Measurements from ENCODE around the gene LIPE.

LIPE gene

GRCh38 chr19:42378225-42379215 lies 48.7 kb downstream of the LIPE start:
- no peak for DNase-seq (ENCODE audit: low read depth)

GRCh38 chr19:42376177-42376555 lies 51.0 kb downstream of the LIPE start:
- DNase-seq (ENCODE audit: low read depth) = no peak

GRCh38 chr19:42375415-42376176 lies 51.6 kb downstream of the LIPE start:
- no peak for DNase-seq (ENCODE audit: low read depth)

GRCh38 chr19:42374826-42375376 lies 52.3 kb downstream of the LIPE start:
- DNase-seq (ENCODE audit: low read depth) = no peak

GRCh38 chr19:42370626-42371175 lies 56.5 kb downstream of the LIPE start:
- no peak for DNase-seq (ENCODE audit: low read depth)

- DNase-seq (ENCODE audit: low read depth) = no peak
Observed at GRCh38 chr19:42370068-42370520, 57.1 kb downstream of the LIPE start.

GRCh38 chr19:42369433-42370067 lies 57.6 kb downstream of the LIPE start:
- no peak for DNase-seq (ENCODE audit: low read depth)

- no peak for DNase-seq (ENCODE audit: low read depth)
Observed at GRCh38 chr19:42368765-42369164, 58.4 kb downstream of the LIPE start.

GRCh38 chr19:42368360-42368759 lies 58.8 kb downstream of the LIPE start:
- DNase-seq (ENCODE audit: low read depth) = no peak

- no peak for DNase-seq (ENCODE audit: low read depth)
Observed at GRCh38 chr19:42367929-42368328, 59.3 kb downstream of the LIPE start.

GRCh38 chr19:42366673-42367072 lies 60.5 kb downstream of the LIPE start:
- no peak for DNase-seq (ENCODE audit: low read depth)

- no peak for DNase-seq (ENCODE audit: low read depth)
Observed at GRCh38 chr19:42363614-42364346, 63.4 kb downstream of the LIPE start.

- no peak for DNase-seq (ENCODE audit: low read depth)
Observed at GRCh38 chr19:42362891-42363440, 64.2 kb downstream of the LIPE start.

- no peak for DNase-seq (ENCODE audit: low read depth)
Observed at GRCh38 chr19:42362342-42362741, 64.8 kb downstream of the LIPE start.

GRCh38 chr19:42361545-42361910 lies 65.7 kb downstream of the LIPE start:
- DNase-seq (ENCODE audit: low read depth) = no peak

- DNase-seq (ENCODE audit: low read depth) = no peak
Observed at GRCh38 chr19:42360787-42361544, 66.2 kb downstream of the LIPE start.

GRCh38 chr19:42357290-42357689 lies 69.9 kb downstream of the LIPE start:
- no peak for DNase-seq (ENCODE audit: low read depth)

GRCh38 chr19:42356686-42357085 lies 70.5 kb downstream of the LIPE start:
- DNase-seq (ENCODE audit: low read depth) = no peak

GRCh38 chr19:42355896-42356295 lies 71.3 kb downstream of the LIPE start:
- no peak for DNase-seq (ENCODE audit: low read depth)

GRCh38 chr19:42353341-42354015 lies 73.7 kb downstream of the LIPE start:
- no peak for DNase-seq (ENCODE audit: low read depth)
